Body of pancreas (tissue), 4 donors: ENCODE results near the gene MPG. TPM values are rescaled to one million over a fixed set of nuclear protein-coding genes. Genes with fewer than 3 reads are reported as not detected.
A peak's percentile ranks its signal among the peaks of the same experiment; 100 is the strongest.
"Not testable (repeated sequence)": the region's sequence is repeated elsewhere in the genome, so short reads cannot be mapped to it uniquely, and the experiment has no call there.

ENCODE experiments used
- ATAC-seq: fragments of 150-250 bp; one replicate; pipeline ENCODE4 v1.9.1; 2016
- DNase-seq, 4 donors: peaks; one replicate each; pipeline ENCODE4 v3.0.0-alpha.2; 2019
- H3K27ac ChIP-seq, 4 donors: fragments of 200-600 bp; sonication (generic); 1 replicate in 3 of 4; 2 replicates in 1 of 4; pipeline versions ENCODE4 v1.5.1 to v1.6.1; 2016 to 2019; ENCODE audit warnings: mild to moderate bottlenecking in 1 of 4, mixed read lengths in 1 of 4, moderate library complexity in 1 of 4
- H3K27me3 ChIP-seq, 2 donors: fragments of 200-600 bp; sonication (generic); one replicate each; pipeline ENCODE4 v1.6.0; 2016; ENCODE audit warnings: mild to moderate bottlenecking in 1 of 2
- H3K36me3 ChIP-seq, 2 donors: fragments of 200-600 bp; sonication (generic); replicated peaks in 1 of 2; 2 replicates each; pipeline ENCODE4 v1.5.1; 2016; ENCODE audit warnings: low read depth in 2 of 2; ENCODE audit not compliant: insufficient read depth in 1 of 2
- H3K4me1 ChIP-seq: fragments of 200-600 bp; sonication (generic); one replicate; pipeline ENCODE4 v1.6.0; 2016
- H3K4me3 ChIP-seq, 2 donors: fragments of 200-600 bp; sonication (generic); 1 replicate in 1 of 2; 2 replicates in 1 of 2; pipeline ENCODE4 v1.5.1; 2016 to 2019
- H3K9me3 ChIP-seq, 3 donors: fragments of 200-600 bp; sonication (generic); 1 replicate in 2 of 3; 2 replicates in 1 of 3; pipeline ENCODE4 v1.5.1; 2016
- POLR2A ChIP-seq, 3 donors: fragments of 450-650 bp; IDR thresholded peaks; one replicate each; pipeline ENCODE4 v1.6.1; 2016; ENCODE audit warnings: antibody characterized with exemption in 3 of 3, mild to moderate bottlenecking in 2 of 3
- WGBS, 2 donors: methylation state at CpG; one replicate each; pipeline ENCODE4 v1.1.5; 2017; 5-methylcytosine and 5-hydroxymethylcytosine counted together
- intact Hi-C: fragments of 100-400 bp; cut with DNase I; formaldehyde crosslinking; loops from one replicate; pipeline ENCODE4 v1.15.1; 2023
- total RNA-seq, 2 donors: library from RNA; depleted of rRNA; stranded (reverse); fragments of >200 nt; gene quantifications; one replicate each; pipeline ENCODE4 v1.1.0, GENCODE V29; 2016
- TF ChIP-seq, protein P1 (sequence below), 7 experiments: fragments of 450-650 bp in 4 of 7; fragments of 200-600 bp in 3 of 7; sonication (generic) in 3 of 7; IDR thresholded peaks; one replicate each; pipeline ENCODE4 v1.5.1; 2016 to 2019; ENCODE audit warnings: antibody characterized with exemption in 7 of 7

The MPG gene
- total RNA-seq, 2 donors from 2014 or later, result 65.6 to 66.9 TPM

GRCh38 chr16:44655-45054 lies 33.4 kb upstream of the MPG start:
- 94% methylated on average over 8 of the region's 8 CpGs for WGBS, 2 donors
- DNase-seq (peak in 1 of 4 donors; percentile 6), ATAC-seq (no peak)
- H3K4me3 ChIP-seq, result no peak overlapping the region
- no peaks in the 10 kb centered on the region for H3K9me3 ChIP-seq
- H3K27me3 ChIP-seq, result no peaks in the 10 kb centered on the region
- H3K27ac ChIP-seq, result no peak overlapping the region
- no peaks in the 10 kb centered on the region for H3K4me1 ChIP-seq
- peaks cover 0 to 5% of the 10 kb centered on the region in 2 donors for H3K36me3 ChIP-seq
- intact Hi-C loops, result no loop called here
- TF ChIP-seq POLR2A (IDR thresholded peaks at IDR 0.05), result no peak
- TF ChIP-seq, protein P1, sequence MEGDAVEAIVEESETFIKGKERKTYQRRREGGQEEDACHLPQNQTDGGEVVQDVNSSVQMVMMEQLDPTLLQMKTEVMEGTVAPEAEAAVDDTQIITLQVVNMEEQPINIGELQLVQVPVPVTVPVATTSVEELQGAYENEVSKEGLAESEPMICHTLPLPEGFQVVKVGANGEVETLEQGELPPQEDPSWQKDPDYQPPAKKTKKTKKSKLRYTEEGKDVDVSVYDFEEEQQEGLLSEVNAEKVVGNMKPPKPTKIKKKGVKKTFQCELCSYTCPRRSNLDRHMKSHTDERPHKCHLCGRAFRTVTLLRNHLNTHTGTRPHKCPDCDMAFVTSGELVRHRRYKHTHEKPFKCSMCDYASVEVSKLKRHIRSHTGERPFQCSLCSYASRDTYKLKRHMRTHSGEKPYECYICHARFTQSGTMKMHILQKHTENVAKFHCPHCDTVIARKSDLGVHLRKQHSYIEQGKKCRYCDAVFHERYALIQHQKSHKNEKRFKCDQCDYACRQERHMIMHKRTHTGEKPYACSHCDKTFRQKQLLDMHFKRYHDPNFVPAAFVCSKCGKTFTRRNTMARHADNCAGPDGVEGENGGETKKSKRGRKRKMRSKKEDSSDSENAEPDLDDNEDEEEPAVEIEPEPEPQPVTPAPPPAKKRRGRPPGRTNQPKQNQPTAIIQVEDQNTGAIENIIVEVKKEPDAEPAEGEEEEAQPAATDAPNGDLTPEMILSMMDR (IDR thresholded peaks at IDR 0.05), result no peak

DNA sequence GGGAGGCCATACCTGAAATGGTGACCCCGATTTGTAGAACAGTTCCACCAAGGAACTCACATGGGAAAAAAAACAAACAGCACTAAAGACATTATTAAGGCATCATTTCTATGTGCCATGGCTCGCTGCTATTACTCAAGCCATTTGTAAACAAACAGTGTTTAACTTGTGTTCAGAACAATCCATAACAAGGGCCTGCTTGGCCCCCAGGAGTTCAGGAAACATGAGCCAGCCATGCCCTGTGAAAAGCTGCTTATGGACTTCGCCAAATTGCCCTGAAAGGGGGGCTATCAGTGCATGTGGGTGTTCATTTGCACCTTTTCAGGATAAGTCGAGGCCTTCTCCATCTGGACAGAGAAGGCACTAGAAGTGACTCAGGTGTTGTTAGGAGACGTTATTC lies 32.6 kb upstream of the MPG start:
- TF ChIP-seq, protein P1 (IDR thresholded peaks at IDR 0.05), result no peak
- TF ChIP-seq POLR2A (IDR thresholded peaks at IDR 0.05), result no peak
- WGBS, 2 donors, result 70 to 73% methylated on average over 5 of the region's 5 CpGs
- Histone ChIP-seq H3K4me1 (no peaks in the 10 kb centered on the region), H3K4me3 (no peak overlapping the region), H3K9me3 (no peaks in the 10 kb centered on the region), H3K27me3 (no peaks in the 10 kb centered on the region), H3K27ac (no peak overlapping the region), H3K36me3 (peaks cover 0 to 5% of the 10 kb centered on the region in 2 donors)
- no peak for ATAC-seq
- intact Hi-C loops, result no loop called here
- DNase-seq, result peak in 1 of 4 donors; percentile 5

- 96 to 97% methylated on average over 7 of the region's 7 CpGs for WGBS, 2 donors
- DNase-seq, result peak in 1 of 4 donors; percentile 0
These were observed 31.5 kb upstream of the MPG start for GRCh38 chr16:46510-46909.

DNA sequence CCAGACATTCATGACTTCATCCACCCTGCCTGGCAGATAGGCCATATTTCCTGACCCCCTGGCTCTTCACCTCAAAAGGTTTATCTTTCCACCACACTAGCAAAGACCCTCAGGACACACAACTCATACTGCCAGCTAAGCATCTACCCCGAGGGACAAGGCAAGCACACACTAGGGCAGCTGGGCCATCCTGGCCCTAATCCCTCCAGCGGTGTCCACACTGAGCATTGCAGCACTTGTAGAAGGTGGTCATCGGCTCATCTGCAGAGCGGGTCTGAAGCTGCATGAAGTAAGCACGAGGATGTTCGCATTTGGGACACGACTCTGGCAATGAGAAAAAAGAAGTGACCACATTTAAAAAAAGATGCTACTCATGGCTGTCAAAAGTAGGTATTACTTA lies 30.8 kb upstream of the MPG start:
- peaks cover 0 to 5% of the 10 kb centered on the region in 2 donors for H3K36me3 ChIP-seq
- H3K4me3 ChIP-seq, result no peak overlapping the region
- H3K4me1 ChIP-seq, result peaks cover 12% of the 10 kb centered on the region
- H3K27me3 ChIP-seq, result no peaks in the 10 kb centered on the region
- H3K9me3 ChIP-seq, result no peaks in the 10 kb centered on the region
- no peak overlapping the region for H3K27ac ChIP-seq
- TF ChIP-seq, protein P1 (IDR thresholded peaks at IDR 0.05), result no peak
- no peak for TF ChIP-seq POLR2A (IDR thresholded peaks at IDR 0.05)
- ATAC-seq (no peak), DNase-seq (peak in 1 of 4 donors; percentile 1)
- intact Hi-C loops, result no loop called here
- WGBS, 2 donors, result 98 to 99% methylated on average over 7 of the region's 7 CpGs

More at GRCh38 chr16:46510-46909, 31.5 kb upstream of the MPG start:
- ATAC-seq, H3K27ac ChIP-seq, H3K4me1 ChIP-seq, H3K27me3 ChIP-seq, intact Hi-C loops, H3K4me3 ChIP-seq, H3K36me3 ChIP-seq, H3K9me3 ChIP-seq: not testable (repeated sequence)

DNA sequence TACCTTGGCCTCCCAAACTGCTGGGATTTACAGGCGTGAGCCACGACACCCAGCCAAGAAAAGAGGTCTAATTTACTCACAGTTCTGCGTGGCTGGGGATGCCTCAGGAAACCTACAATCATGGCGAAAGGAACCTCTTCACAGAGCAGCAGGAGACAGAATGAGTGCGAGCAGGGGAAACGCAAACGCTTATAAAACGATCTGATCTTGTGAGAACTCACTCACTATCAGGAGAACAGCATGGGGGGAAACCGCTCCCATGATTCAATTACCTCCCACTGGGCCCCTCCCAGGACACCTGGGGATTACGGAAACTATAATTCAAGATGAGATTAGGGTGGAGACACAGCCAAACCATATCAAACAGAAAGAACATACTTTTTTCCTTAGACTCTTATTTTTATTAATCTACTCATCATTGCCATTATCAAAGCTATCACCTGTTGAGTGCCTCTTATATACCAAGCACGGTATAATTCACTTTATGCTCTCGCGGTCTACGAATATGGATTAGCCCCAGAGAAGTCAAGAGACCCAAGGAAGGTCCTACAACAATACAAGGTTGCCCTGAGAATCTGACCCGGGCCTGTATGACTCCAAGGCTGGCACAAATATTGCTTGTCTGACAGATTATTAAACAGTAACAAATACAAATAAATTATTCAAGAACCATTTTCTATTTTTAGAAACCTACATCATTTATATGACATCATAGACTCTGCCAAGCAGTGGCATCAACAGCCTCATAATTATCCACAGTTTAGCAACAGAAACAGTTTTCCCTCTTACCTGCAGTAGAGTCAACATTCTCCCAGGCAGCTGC lies 27.0 kb upstream of the MPG start:
- H3K27me3 ChIP-seq, result no peaks in the 10 kb centered on the region
- ATAC-seq (no peak), DNase-seq (no peak)
- no peak overlapping the region for H3K4me3 ChIP-seq
- TF ChIP-seq POLR2A (IDR thresholded peaks at IDR 0.05), result no peak
- TF ChIP-seq, protein P1 (IDR thresholded peaks at IDR 0.05), result no peak
- WGBS, 2 donors, result 85 to 88% methylated on average over 15 of the region's 15 CpGs
- no peak overlapping the region for H3K27ac ChIP-seq
- peaks cover 0 to 3% of the 10 kb centered on the region in 2 donors for H3K36me3 ChIP-seq
- H3K9me3 ChIP-seq, result no peaks in the 10 kb centered on the region
- intact Hi-C loops, result no loop called here
- peaks cover 17% of the 10 kb centered on the region for H3K4me1 ChIP-seq
